ENCODE data around the gene EXOC6B. TPM values are rescaled to one million over a fixed set of nuclear protein-coding genes. Genes with fewer than 3 reads are reported as not detected.

EXOC6B gene
- total RNA-seq, 2 donors from 2014 or later, result 21.3 to 28.8 TPM

GRCh38 chr2:72781480-72781879 lies 44.4 kb downstream of the EXOC6B start:
- Histone ChIP-seq H3K4me1 (no peaks in the 10 kb centered on the region), H3K9me3 (no peaks in the 10 kb centered on the region), H3K9ac (ENCODE audit: low read depth in 2 of 2, low read length in 2 of 2) (no peak overlapping the region), H3K36me3 (no peaks in the 10 kb centered on the region), H3K4me3 (no peak overlapping the region), H3K27me3 (no peaks in the 10 kb centered on the region), H3K27ac (no peak overlapping the region)
- DNase-seq, result no peak
- TF ChIP-seq CTCF (IDR thresholded peaks at IDR 0.05), result no peak
- intact Hi-C loops (cut with DNase I), result no loop called here

- no peak overlapping the region for H3K4me3 ChIP-seq
- no peak for DNase-seq
- H3K27ac ChIP-seq, result no peak overlapping the region
- no peak overlapping the region for H3K9ac ChIP-seq (ENCODE audit: low read depth in 2 of 2, low read length in 2 of 2)
- no peaks in the 10 kb centered on the region for H3K27me3 ChIP-seq
- no peaks in the 10 kb centered on the region for H3K36me3 ChIP-seq
- intact Hi-C loops (cut with DNase I), result no loop called here
- no peak for TF ChIP-seq CTCF (IDR thresholded peaks at IDR 0.05)
- H3K4me1 ChIP-seq, result no peaks in the 10 kb centered on the region
- H3K9me3 ChIP-seq, result no peaks in the 10 kb centered on the region
Measured at GRCh38 chr2:72780477-72780876, 45.4 kb downstream of the EXOC6B start.

GRCh38 chr2:72779495-72779894 lies 46.3 kb downstream of the EXOC6B start:
- Histone ChIP-seq H3K27ac (no peak overlapping the region), H3K27me3 (no peaks in the 10 kb centered on the region), H3K4me1 (no peaks in the 10 kb centered on the region), H3K9ac (ENCODE audit: low read depth in 2 of 2, low read length in 2 of 2) (no peak overlapping the region), H3K36me3 (no peaks in the 10 kb centered on the region), H3K9me3 (no peaks in the 10 kb centered on the region), H3K4me3 (no peak overlapping the region)
- intact Hi-C loops (cut with DNase I), result no loop called here
- DNase-seq, result no peak
- no peak for TF ChIP-seq CTCF (IDR thresholded peaks at IDR 0.05)

- intact Hi-C loops (cut with DNase I), result no loop called here
- H3K4me3 ChIP-seq, result no peak overlapping the region
- H3K27ac ChIP-seq, result no peak overlapping the region
- no peaks in the 10 kb centered on the region for H3K4me1 ChIP-seq
- no peaks in the 10 kb centered on the region for H3K9me3 ChIP-seq
- H3K36me3 ChIP-seq, result no peaks in the 10 kb centered on the region
- H3K9ac ChIP-seq (ENCODE audit: low read depth in 2 of 2, low read length in 2 of 2), result no peak overlapping the region
- no peaks in the 10 kb centered on the region for H3K27me3 ChIP-seq
- no peak for TF ChIP-seq CTCF (IDR thresholded peaks at IDR 0.05)
- no peak for DNase-seq
Measured at GRCh38 chr2:72778410-72778809, 47.4 kb downstream of the EXOC6B start.

GRCh38 chr2:72770879-72771461 lies 54.9 kb downstream of the EXOC6B start:
- Histone ChIP-seq H3K9me3 (no peaks in the 10 kb centered on the region), H3K4me1 (no peaks in the 10 kb centered on the region), H3K4me3 (no peak overlapping the region), H3K9ac (ENCODE audit: low read depth in 2 of 2, low read length in 2 of 2) (no peak overlapping the region), H3K27me3 (no peaks in the 10 kb centered on the region), H3K36me3 (no peaks in the 10 kb centered on the region), H3K27ac (no peak overlapping the region)
- peak; percentile 89 for TF ChIP-seq CTCF (IDR thresholded peaks at IDR 0.05)
- intact Hi-C loops (cut with DNase I), result loop anchor here (2.0 kb wide), 1 partner anchor 88 kb away; no protein-coding TSS in a partner anchor
- peak; percentile 78 for DNase-seq
